HepG2 (cell line): ENCODE data around the gene TSPYL2. TPM values are rescaled to one million over a fixed set of nuclear protein-coding genes. Genes with fewer than 3 reads are reported as not detected.

Experiments
- ATAC-seq: fragments of 200-7000 bp; cut with Tn5 transposase; 3 replicates; pipeline ENCODE4 v1.9.1; 2020; ENCODE audit warnings: mild to moderate bottlenecking, moderate library complexity
- BruUV-seq: library from RNA; stranded (reverse); fragments of 400-500 nt; replicated peaks from 2 replicates; lab custom pipeline; 2021; lab: Mats Ljungman, UMichigan
- CTCF ChIA-PET: fragments of 300-600 bp; formaldehyde crosslinking; extraction: SDS; loops from one replicate; lab custom pipeline; 2021; ENCODE audit warnings: low total read pairs, inconsistent platforms, low intra/inter-chr PET ratio; lab: Yijun Ruan, JAX
- POLR2A ChIA-PET: fragments of 350-600 bp; sonication (Branson Sonifier 250); formaldehyde crosslinking; loops from one replicate; lab custom pipeline; 2020; ENCODE audit warnings: antibody characterized with exemption, inconsistent platforms; lab: Yijun Ruan, JAX
- DNase-seq: peaks from one replicate; pipeline ENCODE4 v3.0.0-alpha.2; 2015; ENCODE audit warnings: low spot score
- FAIRE-seq: peaks from 3 replicates; lab custom pipeline; 2011; peaks lifted over from hg19 to GRCh38; lab: Jason Lieb, UNC
- H2AFZ ChIP-seq: one replicate; pipeline ENCODE4 v1.6.1; 2011; ENCODE audit warnings: low read length, inconsistent platforms
- H3K27ac ChIP-seq: fragments of 300-600 bp; 3 replicates; pipeline ENCODE4 v1.8.0; 2011; ENCODE audit warnings: mixed run types, mild to moderate bottlenecking, mixed read lengths, low read length, inconsistent platforms; ENCODE audit not compliant: insufficient read depth; ENCODE audit errors: extremely low read length
- H3K27me3 ChIP-seq, 2 experiments: fragments of 200-600 bp in 1 of 2; 2 replicates in 1 of 2; 3 replicates in 1 of 2; pipeline versions ENCODE4 v1.6.0 to v1.8.0; 2011; ENCODE audit warnings: low read length in 2 of 2, mild to moderate bottlenecking in 2 of 2, moderate library complexity in 2 of 2, inconsistent platforms in 1 of 2; ENCODE audit not compliant: insufficient read depth in 2 of 2, control insufficient read depth in 1 of 2
- H3K36me3 ChIP-seq, 2 experiments: fragments of 200-600 bp in 1 of 2; replicated peaks in 1 of 2; 2 replicates in 1 of 2; 3 replicates in 1 of 2; pipeline versions ENCODE4 v1.5.1 to v1.8.0; 2011; ENCODE audit warnings: low read length in 2 of 2, inconsistent platforms in 1 of 2; ENCODE audit not compliant: insufficient read depth in 2 of 2, control insufficient read depth in 1 of 2
- H3K4me1 ChIP-seq: 2 replicates; pipeline ENCODE4 v1.5.1; 2012; ENCODE audit warnings: low read length, inconsistent platforms; ENCODE audit not compliant: insufficient read depth
- H3K4me2 ChIP-seq: 2 replicates; pipeline ENCODE4 v1.6.0; 2011; ENCODE audit warnings: low read depth, low read length, inconsistent platforms
- H3K4me3 ChIP-seq, 3 experiments: fragments of 200-600 bp in 1 of 3; sonication (generic), shearing (Covaris generic) in 1 of 3; replicated peaks in 1 of 3; 2 replicates each; pipeline ENCODE4 v1.5.1; 2011 to 2016; ENCODE audit warnings: low read length in 3 of 3, inconsistent platforms in 2 of 3, low read depth in 2 of 3, mild to moderate bottlenecking in 2 of 3, control low read depth in 1 of 3, mixed read lengths in 1 of 3; ENCODE audit not compliant: insufficient read depth in 1 of 3
- H3K79me2 ChIP-seq: one replicate; pipeline ENCODE4 v1.6.1; 2011; ENCODE audit warnings: low read length, inconsistent platforms; ENCODE audit not compliant: insufficient read depth
- H3K9ac ChIP-seq: 2 replicates; pipeline ENCODE4 v1.6.0; 2011; ENCODE audit warnings: mild to moderate bottlenecking, low read depth, low read length, inconsistent platforms; ENCODE audit not compliant: insufficient read depth
- H3K9me3 ChIP-seq: 2 replicates; pipeline ENCODE4 v1.5.1; 2012; ENCODE audit warnings: mild to moderate bottlenecking, low read length
- H4K20me1 ChIP-seq: 2 replicates; pipeline ENCODE4 v1.6.0; 2011; ENCODE audit warnings: inconsistent platforms, mild to moderate bottlenecking, low read length, moderate library complexity; ENCODE audit not compliant: insufficient read depth
- ARNTL ChIP-seq: sonication (generic); formaldehyde crosslinking; IDR thresholded peaks from 2 replicates; pipeline ENCODE4 v1.4.0; 2020; ENCODE audit warnings: mild to moderate bottlenecking, missing genetic modification reagents
- FOSL2 ChIP-seq: sonication (generic); formaldehyde crosslinking; IDR thresholded peaks from 2 replicates; pipeline ENCODE4 v1.4.0; 2020; ENCODE audit warnings: missing genetic modification reagents
- FUBP1 ChIP-seq: sonication (generic); formaldehyde crosslinking; IDR thresholded peaks from 2 replicates; pipeline ENCODE4 v1.5.1; 2020; ENCODE audit warnings: missing genetic modification reagents, mild to moderate bottlenecking, borderline replicate concordance
- HNRNPUL1 ChIP-seq: fragments of 200-400 bp; formaldehyde crosslinking; IDR thresholded peaks from 2 replicates; pipeline ENCODE4 v1.6.1; 2017; ENCODE audit warnings: low read depth, mild to moderate bottlenecking, low read length, moderate library complexity
- KDM3A ChIP-seq: IDR thresholded peaks from 2 replicates; pipeline ENCODE4 v1.6.1; 2018; ENCODE audit warnings: low read depth, missing compliant biosample characterization
- MZF1 ChIP-seq: sonication (generic); formaldehyde crosslinking; IDR thresholded peaks from 2 replicates; pipeline ENCODE4 v1.8.1; 2023; ENCODE audit warnings: mild to moderate bottlenecking, missing genetic modification reagents, borderline replicate concordance
- NFATC3 ChIP-seq: sonication (generic); formaldehyde crosslinking; IDR thresholded peaks from 2 replicates; pipeline ENCODE4 v1.5.1; 2020; ENCODE audit warnings: mild to moderate bottlenecking, missing genetic modification reagents
- PRMT3 ChIP-seq: sonication (generic); formaldehyde crosslinking; IDR thresholded peaks from 2 replicates; pipeline ENCODE4 v1.8.1; 2022; ENCODE audit warnings: low read depth, mild to moderate bottlenecking, moderate library complexity, missing genetic modification reagents, borderline replicate concordance
- ZNF207 ChIP-seq: fragments of 450-650 bp; IDR thresholded peaks from 2 replicates; pipeline ENCODE4 v1.6.1; 2016; ENCODE audit warnings: antibody characterized with exemption, borderline replicate concordance
- ZNF549 ChIP-seq: sonication (generic); formaldehyde crosslinking; IDR thresholded peaks from 2 replicates; pipeline ENCODE4 v1.5.0; 2020; ENCODE audit warnings: missing genetic modification reagents
- WGBS: methylation state at CpG from one replicate; pipeline ENCODE4 v1.1.6; 2017; ENCODE audit warnings: low lambda C conversion rate; 5-methylcytosine and 5-hydroxymethylcytosine counted together
- in situ Hi-C: cut with HindIII; loops from 2 replicates; pipeline ENCODE4 v1.10.0; 2017; ENCODE audit warnings: low pct_unique_long_range_greater_than_20kb; ENCODE audit not compliant: extremely low pct_ligation_motif_present
- intact Hi-C: fragments of 100-400 bp; cut with micrococcal nuclease; formaldehyde crosslinking; loops from one replicate; pipeline ENCODE4 v1.10.0; 2022; ENCODE audit not compliant: unreplicated experiment
- polyA plus RNA-seq, 8 experiments: library from polyadenylated mRNA; depleted of rRNA in 3 of 8; stranded (reverse) in 7 of 8; unstranded in 1 of 8; fragments of >200 nt; fragmentation: Illumina TruSeq in 4 of 8; extraction: Trizol in 4 of 8; gene quantifications; 2 replicates each; pipeline versions ENCODE4 v1.2.1 to v1.2.3, GENCODE V29; 2011 to 2016; ENCODE audit warnings: low read depth in 4 of 8, missing spikeins in 1 of 8, mixed read lengths in 1 of 8; ENCODE audit not compliant: insufficient read depth in 1 of 8
- total RNA-seq, 5 experiments: library from RNA; depleted of rRNA; stranded (reverse); fragments of >200 nt; fragmentation: Illumina TruSeq; extraction: Trizol; gene quantifications; 2 replicates each; pipeline ENCODE4 v1.2.3, GENCODE V29; 2016; ENCODE audit warnings: low read depth in 1 of 5

TSPYL2 gene
- total and polyA plus RNA-seq, 2 of the 13 experiments (the other 11 are each of a cell fraction or from before 2014, with no cell fraction given), result 10.1 to 15.5 TPM

DNA sequence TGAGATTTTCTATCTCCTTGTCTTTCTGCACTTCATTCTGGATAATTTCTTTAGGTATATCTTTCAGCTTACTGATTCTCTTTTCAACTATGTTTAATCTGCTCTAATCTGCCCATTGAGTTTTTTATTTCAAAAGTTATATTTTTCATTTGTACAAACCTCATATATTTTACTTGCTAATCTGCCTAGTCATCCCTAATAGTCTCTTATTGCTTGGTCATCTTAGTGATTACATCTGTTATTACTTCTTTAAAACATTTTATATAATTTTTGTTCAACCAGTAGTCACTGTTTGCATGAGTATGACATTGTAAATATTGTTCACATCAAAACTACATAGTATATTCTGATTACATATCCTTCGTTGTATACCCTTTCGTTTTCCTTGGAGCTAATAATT is 44.2 kb downstream of the TSPYL2 start:
- no peak for FAIRE-seq
- POLR2A ChIA-PET, result no interaction called here

More for the DNA sequence above, 44.2 kb downstream of the TSPYL2 start:
- TF ChIP-seq FOSL2, result no peak
- TF ChIP-seq ZNF207, result no peak
- TF ChIP-seq KDM3A, result no peak
- no peak for TF ChIP-seq PRMT3 (CRISPR knock-in tag)
- no peak for TF ChIP-seq ZNF549 (CRISPR knock-in tag)
- TF ChIP-seq FUBP1 (CRISPR knock-in tag), result no peak
- no peak for TF ChIP-seq ARNTL (CRISPR knock-in tag)
- TF ChIP-seq MZF1 (CRISPR knock-in tag), result no peak
- no peak for TF ChIP-seq HNRNPUL1
- no peak for TF ChIP-seq NFATC3 (CRISPR knock-in tag)
- Histone ChIP-seq H3K4me3 (no peak overlapping the region), H3K9me3 (no peaks in the 10 kb centered on the region), H3K4me1 (no peaks in the 10 kb centered on the region), H3K36me3 (no peaks in the 10 kb centered on the region), H2AFZ (no peak overlapping the region), H3K79me2 (no peaks in the 10 kb centered on the region), H3K27ac (no peak overlapping the region), H3K27me3 (no peaks in the 10 kb centered on the region), H3K9ac (no peak overlapping the region), H3K4me2 (no peak overlapping the region), H4K20me1 (no peaks in the 10 kb centered on the region)
- in situ Hi-C loops, result no loop called here
- CTCF ChIA-PET, result no interaction called here
- BruUV-seq, result no TSS peak
- DNase-seq, result no peak
- intact Hi-C loops, result no loop called here
- WGBS, result 100% methylated on average over 2 of the region's 2 CpGs
- ATAC-seq, result no peak
